Left ventricle myocardium superior (tissue), 1 donor: ENCODE data around the gene SOX15. TPM values are rescaled to one million over a fixed set of nuclear protein-coding genes. Genes with fewer than 3 reads are reported as not detected.
"Not testable (repeated sequence)": the region's sequence is repeated elsewhere in the genome, so short reads cannot be mapped to it uniquely, and the experiment has no call there.

Experiments used
- ATAC-seq: fragments of 200-7000 bp; cut with Tn5 transposase; one replicate; pipeline ENCODE4 v1.9.1; 2020; ENCODE audit warnings: mild to moderate bottlenecking, moderate library complexity
- DNase-seq: peaks from one replicate; pipeline ENCODE4 v3.0.0-alpha.2; 2020
- intact Hi-C: fragments of 100-400 bp; cut with micrococcal nuclease; formaldehyde crosslinking; loops from one replicate; pipeline ENCODE4 v1.11.0; 2022
- long read RNA-seq: library from polyadenylated mRNA; unstranded; transcript quantifications from one replicate; pipeline ENCODE4 v2.0.0, GENCODE V29; 2021
- total RNA-seq: library from RNA; stranded (reverse); fragmentation: NEBNext Ultra II Directional; extraction: Animal tissue kit (Norgen Biotek cat#: 25700); gene quantifications from one replicate; pipeline ENCODE4 v1.2.1, GENCODE V29; 2021
- donor health status: DM: no; HTN: yes; CAD: no; lungs with severe emphysema.

SOX15 gene
- total RNA-seq: 1.2 TPM
- long read RNA-seq, partial matches to known transcripts: 0 of 3 reads
- long read RNA-seq, other reads (novel, unspliced or antisense): 2 of 3 reads

DNA sequence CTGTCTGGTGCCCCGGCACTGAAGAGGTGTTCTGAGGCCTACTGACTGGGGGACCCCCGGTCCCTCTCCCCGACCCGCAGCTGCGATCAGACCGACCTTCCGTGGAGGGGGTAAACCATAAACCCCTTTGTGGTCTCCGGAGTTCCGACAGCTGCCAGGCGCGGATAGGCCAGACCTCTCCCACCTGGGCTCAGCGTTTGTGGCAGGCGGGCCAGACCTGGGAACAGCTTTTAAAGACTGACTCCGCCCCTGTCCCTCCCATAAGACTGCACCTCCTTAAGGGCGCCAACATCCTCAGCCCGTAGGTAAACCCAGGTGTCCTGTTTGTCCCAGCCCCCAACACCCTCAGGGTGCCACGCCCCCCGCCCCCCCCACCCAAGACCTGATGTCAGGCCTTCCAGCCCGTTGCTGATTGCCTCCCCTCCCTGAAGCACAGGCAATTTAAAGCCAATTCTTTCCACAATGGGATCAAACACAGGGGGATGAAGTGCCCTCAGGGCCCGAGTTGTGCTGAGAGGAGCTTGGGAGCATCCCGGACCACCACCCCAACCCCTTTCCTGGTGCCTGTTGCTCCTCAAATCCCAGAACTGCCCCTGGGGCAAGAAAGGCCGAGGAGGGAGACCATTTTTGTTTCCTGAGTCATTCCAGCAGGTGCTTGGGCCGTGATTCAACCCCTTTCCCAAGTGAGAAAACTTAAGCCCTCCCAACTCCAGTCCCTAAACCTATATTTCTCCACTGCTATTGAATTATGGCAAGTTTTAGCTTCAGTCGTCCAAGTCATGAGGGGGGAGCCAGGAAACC, at the start of gene SOX15:
SOX15 (minus strand) TSS at position 204 of the 801 bp plus-strand sequence. CDS start 418 bp downstream, outside the sequence.
- DNase-seq: no peak
- intact Hi-C loops: no loop called here
- peak; percentile 2 for ATAC-seq

DNA sequence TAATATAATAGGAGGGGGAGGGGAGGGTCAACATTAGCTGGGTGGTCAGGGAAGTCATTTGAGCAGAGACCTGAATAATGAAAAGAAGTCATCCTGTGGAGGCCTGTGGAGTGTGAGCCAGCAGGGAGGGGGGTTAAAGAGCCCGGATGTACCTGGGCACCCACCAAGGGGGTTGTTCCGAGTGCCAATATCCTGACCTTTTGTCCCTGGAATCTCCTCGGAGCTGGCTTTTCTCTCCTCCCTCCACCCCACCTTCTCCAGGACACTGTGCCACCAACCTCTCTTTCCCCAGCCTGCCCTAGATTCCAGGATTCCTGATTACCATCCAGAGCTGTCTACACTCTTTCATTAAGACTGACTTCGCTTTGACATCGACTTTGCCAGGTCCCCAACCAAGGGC, 46.3 kb upstream of the SOX15 start:
- intact Hi-C loops: no loop called here
- ATAC-seq (no peak), DNase-seq (no peak)

DNA sequence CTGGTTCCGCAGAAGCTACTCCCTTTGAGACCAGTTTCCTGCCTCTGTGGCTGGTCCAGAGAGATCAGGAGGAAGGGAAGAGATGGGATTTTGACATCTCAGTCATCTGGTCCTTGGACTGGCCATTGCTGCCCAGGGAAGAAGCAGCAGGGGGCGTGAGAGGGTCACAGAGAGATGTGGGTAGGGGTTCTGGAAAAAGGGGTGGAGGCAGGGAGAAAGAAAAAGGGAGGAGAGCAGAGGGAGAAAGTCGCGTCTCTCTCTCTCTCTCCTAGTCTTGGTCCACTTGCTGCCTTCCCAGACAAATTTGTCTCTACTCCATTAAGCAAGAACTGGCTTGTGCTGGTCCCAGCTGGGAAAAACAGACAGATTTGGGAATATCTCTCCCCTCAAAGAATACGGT, 44.5 kb upstream of the SOX15 start:
- ATAC-seq: peak; percentile 59

DNA sequence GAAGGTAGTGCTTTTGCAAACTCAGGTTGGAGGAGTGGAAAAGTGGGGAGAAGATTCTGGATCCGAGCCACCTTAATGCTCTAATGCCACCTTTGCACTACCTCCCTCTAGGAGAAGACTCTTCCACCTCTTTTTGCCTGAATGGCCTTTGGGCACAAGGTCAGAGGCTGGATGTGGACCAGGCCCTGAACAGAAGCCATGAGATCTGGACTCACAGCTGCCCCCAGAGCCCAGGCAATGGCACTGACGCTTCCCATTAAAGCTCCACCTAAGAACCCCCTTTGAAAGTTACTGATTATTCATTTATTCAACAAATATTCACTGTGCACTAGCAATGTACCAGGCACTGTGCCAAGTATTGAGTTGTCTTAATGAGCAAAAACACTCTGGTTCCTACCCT, 43.2 kb upstream of the SOX15 start:
- no peak for ATAC-seq
- intact Hi-C loops: no loop called here
- no peak for DNase-seq

More for the DNA sequence above, 44.5 kb upstream of the SOX15 start:
- intact Hi-C loops: no loop called here
- DNase-seq: peak; percentile 65

DNA sequence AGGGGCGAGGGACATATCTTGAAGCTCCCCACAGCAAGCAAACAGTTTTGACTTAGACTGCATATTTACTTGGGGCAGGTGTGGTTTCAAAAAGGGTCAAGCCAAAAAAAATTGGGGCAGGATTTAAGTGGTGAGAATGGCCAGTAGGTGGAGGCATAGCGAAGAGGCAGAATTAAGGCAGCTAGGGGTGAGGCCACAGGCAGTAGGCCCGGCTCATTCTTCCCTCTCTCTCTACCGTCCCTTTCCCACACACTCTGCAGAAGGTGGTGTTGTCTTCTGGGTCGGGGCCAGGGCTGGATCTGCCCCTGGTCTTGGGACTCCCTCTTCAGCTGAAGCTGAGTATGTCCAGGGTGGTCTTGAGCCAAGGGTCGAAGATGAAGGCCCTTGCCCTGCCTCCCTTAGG, 42.6 kb upstream of the SOX15 start:
- ATAC-seq (peak; percentile 17), DNase-seq (no peak)
- intact Hi-C loops: no loop called here

DNA sequence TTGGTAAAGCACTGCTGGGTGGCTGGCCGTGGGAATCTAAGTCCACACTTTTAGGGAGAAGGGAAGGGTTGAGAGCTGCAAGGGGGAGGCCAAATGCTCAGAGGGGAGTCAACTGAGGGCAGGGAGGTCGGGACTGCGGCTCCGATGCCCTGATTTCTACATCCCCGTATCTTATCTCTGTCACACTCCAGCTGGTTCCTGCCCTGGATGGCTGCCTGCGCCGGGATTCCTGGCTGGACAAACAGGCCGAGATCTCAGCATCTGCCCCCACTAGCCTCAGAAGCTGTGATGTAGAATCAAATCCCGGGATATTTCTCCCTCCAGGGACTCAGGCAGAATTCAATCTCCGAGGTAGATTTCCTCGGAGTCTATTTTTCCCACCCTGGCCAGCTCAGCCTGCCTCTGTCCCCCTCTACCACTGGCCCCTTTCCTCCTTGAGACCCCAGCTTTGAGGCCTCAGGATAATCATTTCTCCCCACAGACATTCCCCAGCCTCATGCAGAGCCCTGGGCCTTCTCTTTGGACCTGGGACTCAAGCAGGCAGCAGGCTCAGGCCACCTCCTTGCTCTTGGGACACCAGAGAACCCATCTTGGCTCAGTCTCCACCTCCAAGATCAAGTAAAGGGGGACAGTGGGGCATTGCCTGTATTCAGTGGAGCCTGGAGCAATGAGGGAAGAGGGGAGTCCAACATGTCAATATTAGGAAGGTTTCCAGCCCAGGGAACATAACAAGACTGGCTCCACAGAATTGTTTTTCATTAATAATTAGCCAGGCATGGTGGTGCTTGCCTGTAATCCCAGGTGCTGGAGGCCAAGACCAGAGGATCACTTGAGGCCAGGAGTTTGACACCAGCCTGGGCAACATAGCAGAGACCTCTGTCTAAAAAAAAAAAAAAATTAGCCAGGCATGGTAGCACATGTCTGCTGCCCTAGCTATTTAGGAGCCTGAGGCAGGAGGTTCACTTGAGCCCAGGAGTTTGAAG, 41.8 kb upstream of the SOX15 start:
- intact Hi-C loops: no loop called here
- DNase-seq (peak; percentile 59), ATAC-seq (no peak)

DNA sequence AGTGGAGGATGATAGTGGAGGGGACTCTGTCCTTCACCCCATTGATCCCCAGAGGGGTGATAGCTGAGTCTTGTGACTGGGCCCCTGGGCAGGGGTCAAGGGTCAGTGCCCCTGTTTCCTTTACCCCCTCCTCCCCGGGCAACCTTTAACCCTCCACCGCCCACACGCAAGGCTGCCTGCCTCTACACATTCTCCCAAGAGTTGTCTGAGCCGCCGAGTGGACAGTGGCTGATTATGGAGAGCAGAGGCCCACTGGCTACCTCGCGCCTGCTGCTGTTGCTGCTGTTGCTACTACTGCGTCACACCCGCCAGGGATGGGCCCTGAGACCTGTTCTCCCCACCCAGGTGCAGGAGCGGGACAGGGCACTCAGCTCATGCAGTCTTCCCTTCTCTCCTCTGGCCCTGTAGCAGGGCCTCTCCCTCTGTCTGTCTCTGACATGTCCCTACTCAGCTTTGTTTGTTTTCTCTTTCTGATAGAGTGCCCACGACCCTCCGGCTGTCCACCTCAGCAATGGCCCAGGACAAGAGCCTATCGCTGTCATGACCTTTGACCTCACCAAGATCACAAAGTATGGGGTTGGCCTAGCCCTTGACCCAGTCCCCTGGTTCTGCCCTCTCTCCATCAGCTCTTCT, 40.2 kb upstream of the SOX15 start, which contains the start of gene SHBG:
SHBG (plus strand) TSS at position 197 of the 633 bp plus-strand sequence; CDS start at position 235, 38 bp downstream.
- intact Hi-C loops: no loop called here
- ATAC-seq (no peak), DNase-seq (no peak)

DNA sequence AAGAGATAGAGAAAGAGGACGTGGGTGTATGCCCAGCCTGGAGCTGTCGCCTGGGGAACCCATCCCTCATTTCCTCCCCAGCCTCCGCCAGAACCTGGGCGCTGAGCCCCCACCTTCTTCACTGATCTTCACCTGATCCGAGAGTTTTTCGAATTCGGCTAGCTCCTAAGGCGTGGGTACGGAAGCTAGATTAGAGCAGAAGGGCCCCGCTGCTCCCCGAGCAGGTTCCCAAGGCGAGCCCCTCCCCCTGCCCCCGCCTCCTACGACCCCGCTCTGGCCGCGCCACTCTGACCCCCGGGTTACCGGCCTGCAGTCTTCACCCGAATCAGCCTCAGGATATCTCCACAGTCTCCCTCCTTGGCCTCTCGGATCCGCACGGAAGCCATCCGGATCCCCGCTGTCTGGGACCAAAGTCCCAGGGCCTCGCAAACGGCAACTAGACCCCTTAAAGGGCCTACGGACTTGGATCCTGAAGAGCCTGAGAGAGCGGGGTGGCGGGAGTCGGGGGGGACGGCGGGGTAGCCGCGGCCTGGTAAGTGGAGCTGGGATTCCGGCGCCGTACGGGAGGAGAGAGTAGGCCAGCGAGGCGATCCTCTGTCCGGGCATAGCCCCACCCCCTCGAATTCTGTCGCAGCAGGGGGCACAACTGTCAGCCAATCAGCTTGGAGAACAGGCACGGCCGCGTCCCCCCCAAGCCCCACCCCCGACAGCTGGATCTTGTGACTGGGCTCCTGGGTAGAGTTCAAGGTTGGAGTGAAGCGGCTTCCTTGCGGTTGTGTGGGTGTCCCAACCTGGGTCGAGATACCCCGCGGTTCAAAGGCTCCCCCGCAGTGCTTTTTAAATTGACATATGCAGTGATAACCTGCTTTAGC, 37.6 kb upstream of the SOX15 start, which contains the start of gene SAT2:
SAT2 (minus strand) TSS at position 572 of the 872 bp plus-strand sequence; CDS start at position 386, 186 bp downstream.
- DNase-seq (peak; percentile 95), ATAC-seq (peak; percentile 99)
- intact Hi-C loops: no loop called here

DNA sequence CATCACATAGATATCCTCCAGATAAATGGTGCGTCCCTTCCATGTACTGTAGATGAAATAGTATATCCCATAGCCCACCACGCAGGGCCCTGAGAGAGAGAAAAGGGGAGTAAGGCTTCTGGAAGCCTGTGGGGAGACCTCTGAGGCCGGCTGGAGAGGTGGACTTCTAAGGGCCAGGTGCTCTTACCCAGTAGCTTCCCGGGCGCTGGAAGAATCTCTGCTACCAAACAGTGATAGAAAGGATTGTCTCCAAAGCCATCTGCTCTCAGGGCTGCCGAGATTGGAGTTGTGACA, 37.0 kb upstream of the SOX15 start:
- intact Hi-C loops: no loop called here
- ATAC-seq: peak; percentile 1

DNA sequence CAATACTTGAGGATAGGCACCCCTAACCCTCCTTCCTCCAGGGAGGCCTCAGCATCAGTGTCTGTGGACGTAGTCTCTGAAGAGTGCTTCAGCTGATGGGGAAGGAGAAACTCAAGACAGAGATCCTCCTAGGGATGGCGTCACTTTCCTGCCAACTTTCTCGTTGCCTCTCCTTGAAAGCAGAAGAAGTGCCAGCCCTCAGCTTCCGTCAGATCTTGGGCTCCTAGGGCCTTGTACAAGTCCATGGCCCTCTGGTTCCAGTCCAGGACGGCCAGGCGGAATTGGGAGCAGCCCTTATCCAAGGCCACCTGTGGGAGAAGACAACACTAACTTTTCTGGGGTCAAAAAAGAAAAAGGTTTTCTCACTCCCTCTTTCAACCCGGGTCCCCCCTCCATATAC, 36.4 kb upstream of the SOX15 start:
- intact Hi-C loops: no loop called here
- ATAC-seq (no peak), DNase-seq (no peak)

More for the DNA sequence above, 37.0 kb upstream of the SOX15 start:
- DNase-seq: no peak

DNA sequence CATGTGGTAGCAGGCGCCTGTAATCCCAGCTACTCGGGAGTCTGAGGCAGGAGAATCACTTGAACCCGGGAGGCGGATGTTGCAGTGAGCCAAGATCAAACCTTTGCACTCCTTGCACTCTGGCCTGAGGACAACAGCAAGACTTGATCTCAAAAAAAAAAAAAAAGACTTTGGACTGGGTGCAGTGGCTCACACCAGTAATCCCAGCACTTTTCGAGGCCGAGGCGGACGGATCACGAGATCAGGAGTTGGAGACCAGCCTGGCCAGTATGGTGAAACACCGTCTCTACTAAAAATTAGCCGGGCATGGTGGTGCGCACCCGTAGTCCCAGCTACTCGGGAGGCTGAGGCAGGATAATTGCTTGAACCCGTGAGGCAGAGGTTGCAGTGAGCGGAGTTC, 35.9 kb upstream of the SOX15 start:
- ATAC-seq, intact Hi-C loops: not testable (repeated sequence)

DNA sequence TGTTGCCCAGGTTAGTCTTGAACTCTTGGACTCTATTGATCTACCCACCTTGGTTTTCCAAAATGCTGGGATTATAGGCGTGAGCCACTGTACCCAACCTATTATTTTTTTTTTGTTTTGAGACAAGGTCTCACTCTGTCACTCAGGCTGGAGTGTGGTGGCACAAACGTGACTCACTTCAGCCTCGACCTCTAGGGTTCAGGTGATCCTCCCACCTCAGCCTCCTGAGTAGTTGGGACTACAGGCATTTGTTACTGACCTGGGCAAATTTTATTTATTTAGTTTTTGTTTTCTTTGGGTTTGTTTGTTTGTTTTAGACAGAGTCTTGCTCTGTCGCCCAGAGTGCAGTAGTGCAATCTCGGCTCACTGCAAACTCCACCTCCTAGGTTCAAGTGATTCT, 33.8 kb upstream of the SOX15 start:
- ATAC-seq (no peak), DNase-seq (no peak)
- intact Hi-C loops: no loop called here

More for the DNA sequence above, 35.9 kb upstream of the SOX15 start:
- DNase-seq: not testable (repeated sequence)

DNA sequence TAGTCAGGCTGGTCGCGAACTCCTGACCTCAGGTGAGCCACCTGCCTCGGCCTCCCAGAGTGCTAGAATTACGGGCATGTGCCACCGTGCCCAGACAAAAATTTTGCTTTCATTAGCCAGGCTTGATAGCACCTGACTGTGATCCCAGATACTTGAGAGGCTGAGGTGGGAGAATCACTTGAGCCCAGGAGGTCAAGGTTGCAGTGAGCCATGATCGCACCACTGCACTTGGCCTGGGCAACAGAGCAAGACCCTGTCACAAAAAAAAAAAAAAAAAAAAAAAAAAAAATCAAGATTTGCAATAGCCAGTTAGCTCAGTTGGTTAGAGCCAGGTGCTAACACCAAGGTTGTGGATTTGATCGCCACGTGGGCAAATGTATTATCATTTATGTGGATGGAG, 30.9 kb upstream of the SOX15 start:
- ATAC-seq (no peak), DNase-seq (no peak)
- intact Hi-C loops: no loop called here

DNA sequence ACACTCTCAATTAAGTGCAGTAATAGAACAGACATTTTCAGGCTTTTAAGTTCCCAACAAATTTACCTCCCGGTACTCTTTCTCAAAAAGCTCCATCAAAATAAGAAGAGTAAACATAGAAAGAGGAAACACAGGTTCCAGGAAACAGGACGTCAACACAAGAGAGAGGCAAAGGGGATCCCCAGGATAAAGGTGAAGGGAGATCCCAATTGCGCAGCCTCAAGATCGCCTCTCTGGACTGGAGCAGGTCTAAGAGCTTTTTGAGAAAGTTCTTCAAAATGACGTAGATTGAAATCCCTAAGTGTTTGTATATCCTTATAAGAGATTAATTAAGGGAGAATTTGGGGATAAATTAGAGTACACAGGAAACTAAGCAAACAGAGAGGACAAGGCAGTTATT, 28.7 kb upstream of the SOX15 start:
- intact Hi-C loops: no loop called here
- DNase-seq: no peak
- ATAC-seq: no peak

DNA sequence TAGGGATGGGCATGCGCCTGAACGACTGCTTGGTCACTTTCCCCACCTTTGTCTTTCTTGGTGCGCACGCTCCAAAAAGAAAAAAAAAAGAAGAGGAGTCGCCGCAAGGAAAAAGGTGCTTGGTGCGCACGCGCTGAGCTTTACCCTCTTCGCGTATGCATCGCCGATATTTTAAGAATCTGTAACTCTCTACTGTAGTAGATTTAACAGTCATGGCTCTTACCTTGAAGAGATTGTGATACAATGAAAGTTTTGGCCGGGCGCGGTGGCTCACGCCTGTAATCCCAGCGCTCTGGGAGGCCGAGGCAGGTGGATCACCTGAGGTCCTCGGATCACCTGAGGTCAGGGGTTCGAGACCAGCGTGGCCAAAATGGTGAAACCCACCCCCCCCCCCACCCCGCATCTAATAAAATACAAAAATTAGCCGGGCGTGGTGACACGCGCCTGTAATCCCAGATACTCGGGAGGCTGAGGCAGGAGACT, 25.4 kb upstream of the SOX15 start:
- DNase-seq (no peak), ATAC-seq (no peak)
- intact Hi-C loops: no loop called here

DNA sequence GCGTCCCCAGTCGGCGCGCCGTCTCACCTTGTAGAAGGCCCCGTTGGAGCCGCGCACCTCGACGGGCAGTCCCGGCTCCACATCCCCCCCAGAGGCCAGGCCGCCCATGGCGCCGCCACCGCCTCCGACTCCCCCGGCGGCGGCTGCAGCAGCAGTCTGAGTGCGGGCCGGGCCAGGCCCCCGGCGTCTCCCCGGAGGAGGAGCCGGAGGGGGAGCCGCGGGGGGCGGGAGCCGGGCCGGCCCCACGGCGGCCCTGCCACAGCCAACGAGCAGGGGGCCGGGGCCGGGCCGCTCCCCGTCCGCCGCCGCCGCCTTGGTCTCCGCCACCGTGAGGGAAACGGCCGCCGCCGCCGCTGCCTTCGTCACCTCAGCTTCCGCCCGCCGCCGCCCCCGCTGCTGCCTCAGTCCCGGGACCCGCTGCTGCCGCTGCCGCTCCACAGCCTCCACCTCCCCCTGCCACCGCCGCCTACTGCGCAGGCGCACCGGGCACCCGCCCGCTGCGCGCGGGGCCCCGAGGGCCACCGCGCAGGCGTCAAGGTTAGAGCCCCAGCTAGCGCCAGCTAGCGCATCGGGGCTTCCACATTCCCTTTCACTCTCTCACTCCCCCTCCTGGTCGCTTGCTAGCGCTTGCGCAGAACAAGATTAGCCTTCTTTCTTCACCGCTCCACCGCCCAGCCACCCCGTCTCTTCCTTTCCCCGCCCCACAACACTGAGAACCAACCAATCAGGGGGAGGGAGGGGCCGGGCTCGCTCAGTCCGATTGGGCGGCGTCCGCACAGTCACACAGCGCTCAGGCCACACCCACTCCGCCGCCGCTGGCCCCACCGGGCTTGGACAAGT, 24.8 kb upstream of the SOX15 start, which contains the start of gene FXR2:
FXR2 (minus strand) TSS at position 473 of the 840 bp plus-strand sequence; CDS start at position 108, 365 bp downstream.
- intact Hi-C loops: no loop called here
- peak; percentile 96 for ATAC-seq
- peak; percentile 100 for DNase-seq

DNA sequence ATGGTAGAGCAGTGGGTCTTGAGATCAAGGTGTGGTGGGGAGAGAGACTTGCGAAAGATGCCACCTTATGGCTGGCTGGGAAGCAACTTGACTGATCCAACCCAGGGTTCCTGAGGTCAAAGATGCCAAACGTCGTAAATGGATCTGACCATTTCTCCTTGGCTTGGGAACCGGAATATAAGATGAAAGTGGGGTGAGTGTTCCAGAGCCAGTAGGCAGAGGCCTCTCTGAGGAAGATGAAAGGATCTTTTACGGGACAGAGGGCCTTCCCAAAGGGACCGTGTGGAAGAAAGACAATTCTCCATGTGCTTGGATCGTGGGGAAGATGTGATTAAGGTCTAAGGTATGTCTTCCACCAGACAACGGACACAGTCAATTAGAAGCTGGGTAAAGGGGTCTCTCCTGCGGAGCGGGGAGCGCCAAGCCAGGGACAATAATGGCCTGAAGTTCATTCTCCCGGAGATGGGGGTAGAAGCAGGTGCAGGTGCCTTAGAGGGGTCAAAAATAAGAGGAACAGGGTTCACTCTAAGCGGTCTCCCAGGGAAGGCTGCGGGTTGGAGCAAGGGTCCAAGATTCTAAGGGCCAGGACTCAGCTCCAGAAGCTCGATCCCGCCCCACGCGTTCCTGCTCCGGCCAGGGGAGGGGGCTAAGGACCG, 24.0 kb upstream of the SOX15 start:
- no peak for ATAC-seq
- intact Hi-C loops: no loop called here
- no peak for DNase-seq
